ENCODE data around the gene AKAP13. TPM values are rescaled to one million over a fixed set of nuclear protein-coding genes. Genes with fewer than 3 reads are reported as not detected.

AKAP13 gene
- total RNA-seq, 1 donor from 2014 or later = 443 TPM

- DNase-seq = no peak
These were observed 380.3 kb downstream of the AKAP13 start for GRCh38 chr15:85760531-85761371.

GRCh38 chr15:85761635-85762034 is 381.2 kb downstream of the AKAP13 start:
- no peak overlapping the region for H3K27ac ChIP-seq
- peak; percentile 29 to 59 for ATAC-seq

More at GRCh38 chr15:85760531-85761371, 380.3 kb downstream of the AKAP13 start:
- Histone ChIP-seq H3K4me3 (no peak overlapping the region), H3K4me1 (peaks cover 9% of the 10 kb centered on the region), H3K27me3 (ENCODE audit: low read depth) (no peaks in the 10 kb centered on the region), H3K9me3 (no peaks in the 10 kb centered on the region), H3K36me3 (no peaks in the 10 kb centered on the region), H3K27ac (no peak overlapping the region)
- TF ChIP-seq CTCF (IDR thresholded peaks at IDR 0.05) = no peak
- no peak for ATAC-seq
- intact Hi-C loops (cut with DNase I) = no loop called here

GRCh38 chr15:85762039-85762755 is 381.8 kb downstream of the AKAP13 start:
- H3K4me1 ChIP-seq = peaks cover 9% of the 10 kb centered on the region
- ATAC-seq = no peak

More at GRCh38 chr15:85761635-85762034, 381.2 kb downstream of the AKAP13 start:
- TF ChIP-seq CTCF (IDR thresholded peaks at IDR 0.05) = no peak
- H3K4me3 ChIP-seq = no peak overlapping the region
- H3K36me3 ChIP-seq = no peaks in the 10 kb centered on the region
- peak; percentile 34 for DNase-seq
- peaks cover 9% of the 10 kb centered on the region for H3K4me1 ChIP-seq
- intact Hi-C loops (cut with DNase I) = no loop called here
- H3K9me3 ChIP-seq = no peaks in the 10 kb centered on the region
- no peaks in the 10 kb centered on the region for H3K27me3 ChIP-seq (ENCODE audit: low read depth)

GRCh38 chr15:85762756-85763127 is 382.3 kb downstream of the AKAP13 start:
- no peak overlapping the region for H3K27ac ChIP-seq
- TF ChIP-seq CTCF (IDR thresholded peaks at IDR 0.05) = no peak
- intact Hi-C loops (cut with DNase I) = no loop called here

More at GRCh38 chr15:85762039-85762755, 381.8 kb downstream of the AKAP13 start:
- H3K27me3 ChIP-seq (ENCODE audit: low read depth) = no peaks in the 10 kb centered on the region
- no peak overlapping the region for H3K27ac ChIP-seq
- H3K9me3 ChIP-seq = no peaks in the 10 kb centered on the region
- no peak for DNase-seq
- H3K36me3 ChIP-seq = no peaks in the 10 kb centered on the region
- TF ChIP-seq CTCF (IDR thresholded peaks at IDR 0.05) = no peak
- no peak overlapping the region for H3K4me3 ChIP-seq
- intact Hi-C loops (cut with DNase I) = no loop called here

GRCh38 chr15:85763157-85763556 is 382.8 kb downstream of the AKAP13 start:
- no peak for TF ChIP-seq CTCF (IDR thresholded peaks at IDR 0.05)
- Histone ChIP-seq H3K4me1 (peaks cover 9% of the 10 kb centered on the region), H3K27ac (no peak overlapping the region), H3K9me3 (no peaks in the 10 kb centered on the region), H3K4me3 (no peak overlapping the region), H3K27me3 (ENCODE audit: low read depth) (no peaks in the 10 kb centered on the region), H3K36me3 (no peaks in the 10 kb centered on the region)
- ATAC-seq (no peak), DNase-seq (peak; percentile 41)
- intact Hi-C loops (cut with DNase I) = no loop called here

More at GRCh38 chr15:85762756-85763127, 382.3 kb downstream of the AKAP13 start:
- Histone ChIP-seq H3K27me3 (ENCODE audit: low read depth) (no peaks in the 10 kb centered on the region), H3K9me3 (no peaks in the 10 kb centered on the region), H3K36me3 (no peaks in the 10 kb centered on the region), H3K4me1 (peaks cover 9% of the 10 kb centered on the region), H3K4me3 (no peak overlapping the region)
- DNase-seq = peak; percentile 28
- ATAC-seq = peak; percentile 4 to 17
